ENCODE measurements around the gene MAMSTR. TPM values are rescaled to one million over a fixed set of nuclear protein-coding genes. Genes with fewer than 3 reads are reported as not detected.
A peak's percentile ranks its signal among the peaks of the same experiment; 100 is the strongest.
"Not testable (repeated sequence)": the region's sequence is repeated elsewhere in the genome, so short reads cannot be mapped to it uniquely, and the experiment has no call there.

MAMSTR gene
- total and polyA plus RNA-seq, 4 donors = 0.58 to 3.7 (median 2.1) TPM

GRCh38 chr19:48724796-48725753 lies 5.5 kb upstream of the MAMSTR start:
- no peaks in the 10 kb centered on the region for H3K9me3 ChIP-seq (ENCODE audit: control insufficient read depth, low read length)
- H3K27ac ChIP-seq (ENCODE audit: low read depth in 1 of 2, low read length in 2 of 2) = peak overlapping the region in 1 of 2 donors; percentile 25
- H3K4me1 ChIP-seq (ENCODE audit: control insufficient read depth in 1 of 2, insufficient read depth in 2 of 2, low read length in 2 of 2) = no peaks in the 10 kb centered on the region
- no peak overlapping the region for H3K4me3 ChIP-seq (ENCODE audit: low read length in 2 of 2)
- ATAC-seq (ENCODE audit: low FRiP score) (peak; percentile 32), DNase-seq (peak in 1 of 2 donors; percentile 66)
- no peaks in the 10 kb centered on the region for H3K36me3 ChIP-seq (ENCODE audit: control insufficient read depth in 1 of 2, insufficient read depth in 2 of 2, low read length in 1 of 2)
- no peaks in the 10 kb centered on the region for H3K27me3 ChIP-seq (ENCODE audit: control insufficient read depth in 1 of 2, insufficient read depth in 2 of 2, low read length in 1 of 2)
- intact Hi-C loops (cut with DNase I) = no loop called here
- WGBS, 2 donors = 43 to 45% methylated on average over 11 of the region's 11 CpGs

GRCh38 chr19:48722196-48722708 lies 2.7 kb upstream of the MAMSTR start:
- H3K4me3 ChIP-seq (ENCODE audit: low read length in 2 of 2) = no peak overlapping the region
- H3K9me3 ChIP-seq (ENCODE audit: control insufficient read depth, low read length) = no peaks in the 10 kb centered on the region
- H3K4me1 ChIP-seq (ENCODE audit: control insufficient read depth in 1 of 2, insufficient read depth in 2 of 2, low read length in 2 of 2) = no peaks in the 10 kb centered on the region
- H3K27ac ChIP-seq (ENCODE audit: low read depth in 1 of 2, low read length in 2 of 2) = no peak overlapping the region
- no peaks in the 10 kb centered on the region for H3K36me3 ChIP-seq (ENCODE audit: control insufficient read depth in 1 of 2, insufficient read depth in 2 of 2, low read length in 1 of 2)
- no peaks in the 10 kb centered on the region for H3K27me3 ChIP-seq (ENCODE audit: control insufficient read depth in 1 of 2, insufficient read depth in 2 of 2, low read length in 1 of 2)
- WGBS, 2 donors = 80 to 81% methylated on average over 11 of the region's 11 CpGs
- intact Hi-C loops (cut with DNase I) = no loop called here
- ATAC-seq (ENCODE audit: low FRiP score) = no peak
- no peak for DNase-seq

- Histone ChIP-seq H3K36me3 (ENCODE audit: control insufficient read depth in 1 of 2, insufficient read depth in 2 of 2, low read length in 1 of 2) (no peaks in the 10 kb centered on the region), H3K4me3 (ENCODE audit: low read length in 2 of 2) (peak overlapping the region; percentile 15 to 31), H3K4me1 (ENCODE audit: control insufficient read depth in 1 of 2, insufficient read depth in 2 of 2, low read length in 2 of 2) (no peaks in the 10 kb centered on the region), H3K9me3 (ENCODE audit: control insufficient read depth, low read length) (no peaks in the 10 kb centered on the region), H3K27me3 (ENCODE audit: control insufficient read depth in 1 of 2, insufficient read depth in 2 of 2, low read length in 1 of 2) (no peaks in the 10 kb centered on the region), H3K27ac (ENCODE audit: low read depth in 1 of 2, low read length in 2 of 2) (peak overlapping the region in 1 of 2 donors; percentile 93)
- peak; percentile 90 for ATAC-seq (ENCODE audit: low FRiP score)
- peak; percentile 99 to 100 for DNase-seq
- WGBS, 2 donors = 1% methylated on average over 42 of the region's 42 CpGs
- intact Hi-C loops (cut with DNase I) = no loop called here
Observed at GRCh38 chr19:48720613-48721296, 1.2 kb upstream of the MAMSTR start.

GRCh38 chr19:48720251-48720612 lies 707 bp upstream of the MAMSTR start:
- peak overlapping the region in 1 of 2 donors; percentile 22 for H3K27ac ChIP-seq (ENCODE audit: low read depth in 1 of 2, low read length in 2 of 2)
- H3K9me3 ChIP-seq (ENCODE audit: control insufficient read depth, low read length) = no peaks in the 10 kb centered on the region
- ATAC-seq (ENCODE audit: low FRiP score) (peak; percentile 13), DNase-seq (no peak)
- no peaks in the 10 kb centered on the region for H3K36me3 ChIP-seq (ENCODE audit: control insufficient read depth in 1 of 2, insufficient read depth in 2 of 2, low read length in 1 of 2)
- 2% methylated on average over 12 of the region's 12 CpGs for WGBS, 2 donors
- intact Hi-C loops (cut with DNase I) = no loop called here
- no peaks in the 10 kb centered on the region for H3K4me1 ChIP-seq (ENCODE audit: control insufficient read depth in 1 of 2, insufficient read depth in 2 of 2, low read length in 2 of 2)
- no peak overlapping the region for H3K4me3 ChIP-seq (ENCODE audit: low read length in 2 of 2)
- no peaks in the 10 kb centered on the region for H3K27me3 ChIP-seq (ENCODE audit: control insufficient read depth in 1 of 2, insufficient read depth in 2 of 2, low read length in 1 of 2)

- no peaks in the 10 kb centered on the region for H3K9me3 ChIP-seq (ENCODE audit: control insufficient read depth, low read length)
- no peaks in the 10 kb centered on the region for H3K4me1 ChIP-seq (ENCODE audit: control insufficient read depth in 1 of 2, insufficient read depth in 2 of 2, low read length in 2 of 2)
- H3K4me3 ChIP-seq (ENCODE audit: low read length in 2 of 2) = no peak overlapping the region
- DNase-seq = no peak
- intact Hi-C loops (cut with DNase I) = loop anchor here in 1 of 2 donors (5.0 kb wide), 1 partner anchor 71 kb away; the partner anchor contains the start of gene CA11
- no peak overlapping the region for H3K27ac ChIP-seq (ENCODE audit: low read depth in 1 of 2, low read length in 2 of 2)
- H3K27me3 ChIP-seq (ENCODE audit: control insufficient read depth in 1 of 2, insufficient read depth in 2 of 2, low read length in 1 of 2) = no peaks in the 10 kb centered on the region
- ATAC-seq (ENCODE audit: low FRiP score) = no peak
- no peaks in the 10 kb centered on the region for H3K36me3 ChIP-seq (ENCODE audit: control insufficient read depth in 1 of 2, insufficient read depth in 2 of 2, low read length in 1 of 2)
- WGBS, 2 donors = 32 to 41% methylated on average over 15 of the region's 15 CpGs
Observed at GRCh38 chr19:48718711-48719231, 754 bp downstream of the MAMSTR start.

- DNase-seq; ATAC-seq (ENCODE audit: low FRiP score); H3K27ac ChIP-seq (ENCODE audit: low read depth in 1 of 2, low read length in 2 of 2); H3K4me1 ChIP-seq (ENCODE audit: control insufficient read depth in 1 of 2, insufficient read depth in 2 of 2, low read length in 2 of 2); H3K4me3 ChIP-seq (ENCODE audit: low read length in 2 of 2); H3K9me3 ChIP-seq (ENCODE audit: control insufficient read depth, low read length); H3K27me3 ChIP-seq (ENCODE audit: control insufficient read depth in 1 of 2, insufficient read depth in 2 of 2, low read length in 1 of 2); H3K36me3 ChIP-seq (ENCODE audit: control insufficient read depth in 1 of 2, insufficient read depth in 2 of 2, low read length in 1 of 2): not testable (repeated sequence)
- intact Hi-C loops (cut with DNase I) = loop anchor here in 1 of 2 donors (5.0 kb wide), 1 partner anchor 71 kb away; the partner anchor contains the start of gene CA11
- 89 to 93% methylated on average over 12 to 13 of the region's 13 CpGs for WGBS, 2 donors
Observed at GRCh38 chr19:48718106-48718505, 1.4 kb downstream of the MAMSTR start.

GRCh38 chr19:48716562-48717291 lies 2.8 kb downstream of the MAMSTR start:
- Histone ChIP-seq H3K9me3 (ENCODE audit: control insufficient read depth, low read length) (no peaks in the 10 kb centered on the region), H3K27ac (ENCODE audit: low read depth in 1 of 2, low read length in 2 of 2) (no peak overlapping the region), H3K4me1 (ENCODE audit: control insufficient read depth in 1 of 2, insufficient read depth in 2 of 2, low read length in 2 of 2) (no peaks in the 10 kb centered on the region), H3K4me3 (ENCODE audit: low read length in 2 of 2) (no peak overlapping the region), H3K27me3 (ENCODE audit: control insufficient read depth in 1 of 2, insufficient read depth in 2 of 2, low read length in 1 of 2) (no peaks in the 10 kb centered on the region), H3K36me3 (ENCODE audit: control insufficient read depth in 1 of 2, insufficient read depth in 2 of 2, low read length in 1 of 2) (no peaks in the 10 kb centered on the region)
- DNase-seq (peak in 1 of 2 donors; percentile 77), ATAC-seq (ENCODE audit: low FRiP score) (peak; percentile 6)
- intact Hi-C loops (cut with DNase I) = loop anchor here in 1 of 2 donors (5.0 kb wide), 1 partner anchor 69 kb away; the partner anchor contains the start of gene CA11
- WGBS, 2 donors = 6% methylated on average over 20 to 24 of the region's 24 CpGs

- intact Hi-C loops (cut with DNase I) = loop anchor here in 1 of 2 donors (5.0 kb wide), 1 partner anchor 68 kb away; the partner anchor contains the start of gene CA11
- no peak for DNase-seq
- 72 to 77% methylated on average over 19 of the region's 19 CpGs for WGBS, 2 donors
- no peak for ATAC-seq (ENCODE audit: low FRiP score)
- Histone ChIP-seq H3K4me3 (ENCODE audit: low read length in 2 of 2) (no peak overlapping the region), H3K9me3 (ENCODE audit: control insufficient read depth, low read length) (no peaks in the 10 kb centered on the region), H3K27ac (ENCODE audit: low read depth in 1 of 2, low read length in 2 of 2) (no peak overlapping the region), H3K27me3 (ENCODE audit: control insufficient read depth in 1 of 2, insufficient read depth in 2 of 2, low read length in 1 of 2) (no peaks in the 10 kb centered on the region), H3K4me1 (ENCODE audit: control insufficient read depth in 1 of 2, insufficient read depth in 2 of 2, low read length in 2 of 2) (no peaks in the 10 kb centered on the region), H3K36me3 (ENCODE audit: control insufficient read depth in 1 of 2, insufficient read depth in 2 of 2, low read length in 1 of 2) (no peaks in the 10 kb centered on the region)
Observed at GRCh38 chr19:48715681-48716171, 3.8 kb downstream of the MAMSTR start.
